Inferior parietal cortex (tissue), 1 donor: ENCODE measurements around the gene TMEM141.
"Not testable (repeated sequence)": the region's sequence is repeated elsewhere in the genome, so short reads cannot be mapped to it uniquely, and the experiment has no call there.

Experiments used
- DNase-seq: peaks from one replicate; pipeline ENCODE4 v3.0.0-alpha.2; 2016; ENCODE audit errors: extremely low spot score

The TMEM141 gene

DNA sequence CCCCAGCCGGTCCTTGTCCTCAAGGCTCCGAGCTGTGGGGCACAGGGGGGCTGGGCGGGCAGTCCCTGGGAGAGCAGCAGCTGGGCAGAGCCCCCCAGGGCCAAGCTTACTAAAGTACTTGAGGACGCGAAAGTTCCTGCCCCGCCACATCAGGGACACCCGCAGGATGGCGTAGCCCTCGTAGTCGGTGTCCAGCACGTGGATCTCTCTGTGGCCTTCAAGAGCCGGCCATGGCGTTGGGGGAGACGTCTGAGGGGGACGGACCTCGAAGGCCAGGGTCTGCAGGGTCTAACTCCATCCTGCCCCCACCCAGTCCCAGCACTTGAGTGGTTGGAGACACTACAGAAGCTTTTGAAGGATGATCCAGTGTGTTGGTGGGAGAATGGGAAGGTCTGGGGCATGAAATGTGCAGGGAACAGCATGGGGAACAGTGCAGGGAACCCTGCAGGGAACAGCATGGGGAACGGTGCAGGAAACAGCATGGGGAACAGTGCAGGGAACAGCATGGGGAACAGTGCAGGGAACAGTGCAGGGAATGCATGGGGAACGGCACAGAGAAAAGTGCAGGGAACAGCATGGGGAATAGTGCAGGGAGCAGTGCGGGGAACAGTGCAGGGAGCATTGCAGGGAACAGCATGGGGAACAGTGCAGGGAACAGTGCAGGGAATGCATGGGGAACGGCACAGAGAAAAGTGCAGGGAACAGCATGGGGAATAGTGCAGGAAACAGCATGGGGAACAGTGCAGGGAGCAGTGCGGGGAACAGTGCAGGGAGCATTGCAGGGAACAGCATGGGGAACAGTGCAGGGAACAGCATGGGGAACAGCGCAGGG lies 35.6 kb upstream of the TMEM141 start:
- not testable (repeated sequence) for DNase-seq

DNA sequence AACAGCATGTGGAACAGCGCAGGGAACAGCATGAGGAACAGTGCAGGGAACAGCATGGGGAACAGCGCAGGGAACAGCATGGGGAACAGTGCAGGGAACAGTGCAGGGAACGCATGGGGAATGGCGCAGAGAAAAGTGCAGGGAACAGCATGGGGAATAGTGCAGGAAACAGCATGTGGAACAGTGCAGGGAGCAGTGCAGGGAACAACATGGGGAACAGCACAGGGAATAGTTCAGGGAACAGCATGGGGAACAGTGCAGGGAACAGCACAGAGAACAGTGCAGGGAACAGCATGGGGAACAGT lies 35.1 kb upstream of the TMEM141 start:
- no peak for DNase-seq

DNA sequence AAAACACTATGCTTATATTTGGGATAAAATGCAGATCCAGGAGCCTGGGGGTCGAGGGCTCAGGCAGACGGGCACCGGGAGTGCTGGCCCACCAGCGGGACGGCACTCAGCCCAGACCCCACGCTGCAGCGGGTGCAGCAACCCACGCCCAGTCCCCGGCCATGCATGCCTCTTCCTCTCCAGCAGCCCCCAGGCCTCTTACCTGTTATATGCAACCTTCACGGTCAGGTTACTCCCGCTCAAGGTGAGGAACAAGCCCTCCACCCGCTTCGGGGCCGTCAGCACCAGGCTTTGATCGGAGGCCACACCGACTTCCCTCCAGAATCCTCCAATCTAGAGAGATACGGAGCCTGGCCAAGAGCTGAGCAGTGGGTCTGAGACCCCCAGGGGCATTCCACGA lies 34.3 kb upstream of the TMEM141 start:
- no peak for DNase-seq

DNA sequence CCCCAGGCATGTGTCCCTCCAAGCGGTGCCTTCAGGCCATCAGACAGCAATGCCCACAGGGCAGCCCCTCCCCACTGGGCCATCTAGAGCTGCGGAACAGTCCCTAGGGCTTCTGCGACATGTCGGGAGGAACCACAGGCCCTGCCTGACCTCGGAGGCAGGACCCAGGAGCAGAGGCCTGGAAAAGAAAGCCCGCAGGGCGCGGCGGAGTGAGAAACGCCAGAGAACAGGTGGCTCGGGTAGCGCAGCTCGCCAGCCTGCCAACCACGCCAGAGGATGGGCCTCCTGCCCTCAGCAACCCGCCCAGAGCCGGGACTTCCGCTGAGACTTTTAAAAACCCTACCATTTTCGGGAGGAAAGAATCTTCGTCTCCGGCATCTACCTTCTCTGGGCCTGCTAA lies 33.8 kb upstream of the TMEM141 start:
- no peak for DNase-seq

DNA sequence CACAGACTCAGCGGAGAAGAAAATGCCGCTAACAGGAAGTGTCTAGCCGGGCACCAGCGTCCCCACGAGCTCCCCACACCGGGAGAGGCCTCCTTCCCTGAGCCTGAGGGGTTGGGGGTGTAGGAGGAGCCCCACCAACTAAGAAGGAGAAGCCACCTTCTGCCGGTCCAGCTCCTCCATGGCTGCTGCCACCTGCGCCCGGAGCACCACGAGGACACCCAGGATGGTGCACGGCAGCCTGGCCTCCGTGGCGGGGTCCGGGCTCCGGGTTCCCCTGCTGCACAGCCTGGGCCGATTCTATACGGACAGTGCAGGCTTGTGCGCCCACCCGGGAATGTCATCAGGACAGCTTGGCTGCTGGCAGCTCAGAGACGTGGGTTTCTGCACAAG lies 33.4 kb upstream of the TMEM141 start:
- DNase-seq, result no peak

DNA sequence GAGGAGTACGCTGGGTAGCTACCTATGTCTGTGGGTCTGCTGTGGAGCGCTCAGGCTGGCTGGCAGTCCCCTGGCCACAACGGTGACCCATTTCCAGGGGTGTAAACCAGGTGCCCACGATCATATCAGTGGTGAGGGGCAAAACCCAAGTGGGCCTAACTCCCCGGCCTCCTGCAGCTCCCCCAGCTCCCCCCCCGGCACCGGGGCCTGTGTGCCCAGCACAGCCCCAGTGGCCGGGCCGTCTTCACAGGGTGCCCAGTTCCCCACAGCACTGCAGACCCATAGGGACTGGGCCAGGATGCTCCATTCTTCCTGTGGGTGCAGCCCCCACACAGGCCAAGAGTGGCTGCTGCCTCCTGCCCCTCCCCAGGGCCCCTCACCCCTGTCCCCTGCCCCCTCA lies 32.1 kb upstream of the TMEM141 start:
- no peak for DNase-seq

DNA sequence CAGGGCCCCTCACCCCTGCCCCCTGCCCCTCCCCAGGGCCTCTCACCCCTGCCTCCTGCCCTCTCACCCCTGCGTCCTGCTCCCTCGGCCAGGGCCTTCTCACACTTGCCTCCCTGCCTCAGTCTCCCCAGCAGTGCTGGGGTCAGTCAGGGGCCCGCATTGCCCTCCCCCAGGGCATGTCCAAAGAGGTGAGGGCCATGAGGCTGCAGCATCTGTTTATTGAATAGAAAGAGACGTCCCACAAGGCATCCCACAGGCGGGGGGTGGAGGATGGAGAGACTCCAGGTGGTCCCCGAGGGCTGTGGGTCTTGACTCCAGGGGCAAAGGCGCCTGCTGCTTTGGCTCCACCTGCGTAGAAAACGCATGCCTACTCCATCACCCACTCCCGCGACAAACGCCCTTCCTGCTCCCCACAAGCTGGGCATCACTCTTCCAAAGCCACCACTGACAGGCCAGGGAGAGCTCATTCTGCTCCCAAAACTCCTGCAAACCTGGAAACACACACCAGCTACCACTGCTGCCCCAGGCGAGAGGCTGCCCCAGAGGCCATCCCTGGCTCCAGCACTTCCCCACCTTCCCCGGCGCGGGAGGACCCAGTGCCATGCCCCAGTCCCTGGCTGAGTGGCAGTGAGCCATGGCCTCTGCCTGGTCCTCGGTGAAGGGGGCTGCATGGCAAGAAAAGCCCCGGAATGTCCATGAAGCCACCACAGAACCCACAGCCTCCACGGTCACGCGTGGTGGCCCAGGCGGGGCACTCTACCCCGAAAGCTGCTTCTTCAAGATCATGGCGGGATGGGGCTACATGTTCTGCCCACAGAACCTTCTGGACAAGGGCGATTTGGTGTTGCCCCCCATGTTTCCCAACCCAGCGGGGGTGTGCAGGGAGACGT lies 31.5 kb upstream of the TMEM141 start:
- DNase-seq, result no peak

DNA sequence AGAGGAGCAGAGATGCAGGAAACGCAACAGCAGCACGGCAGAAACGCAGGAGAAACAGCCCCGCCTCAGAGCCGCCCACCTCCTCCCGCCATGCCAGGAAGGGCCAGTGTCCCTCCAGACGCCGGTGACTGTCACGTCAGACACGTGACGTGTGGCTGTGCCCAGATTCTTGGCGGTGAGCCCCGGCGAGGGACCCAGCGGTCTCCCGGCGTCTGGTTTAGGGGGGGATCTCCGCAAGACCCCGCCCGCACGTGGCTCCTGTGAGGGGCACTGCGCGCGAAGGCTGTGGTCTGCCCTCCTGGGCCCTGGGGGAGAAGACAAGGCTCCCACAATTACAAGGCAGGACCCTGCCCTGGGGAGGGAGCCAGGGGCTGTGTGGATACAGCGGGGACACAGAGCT lies 30.7 kb upstream of the TMEM141 start:
- DNase-seq, result no peak

DNA sequence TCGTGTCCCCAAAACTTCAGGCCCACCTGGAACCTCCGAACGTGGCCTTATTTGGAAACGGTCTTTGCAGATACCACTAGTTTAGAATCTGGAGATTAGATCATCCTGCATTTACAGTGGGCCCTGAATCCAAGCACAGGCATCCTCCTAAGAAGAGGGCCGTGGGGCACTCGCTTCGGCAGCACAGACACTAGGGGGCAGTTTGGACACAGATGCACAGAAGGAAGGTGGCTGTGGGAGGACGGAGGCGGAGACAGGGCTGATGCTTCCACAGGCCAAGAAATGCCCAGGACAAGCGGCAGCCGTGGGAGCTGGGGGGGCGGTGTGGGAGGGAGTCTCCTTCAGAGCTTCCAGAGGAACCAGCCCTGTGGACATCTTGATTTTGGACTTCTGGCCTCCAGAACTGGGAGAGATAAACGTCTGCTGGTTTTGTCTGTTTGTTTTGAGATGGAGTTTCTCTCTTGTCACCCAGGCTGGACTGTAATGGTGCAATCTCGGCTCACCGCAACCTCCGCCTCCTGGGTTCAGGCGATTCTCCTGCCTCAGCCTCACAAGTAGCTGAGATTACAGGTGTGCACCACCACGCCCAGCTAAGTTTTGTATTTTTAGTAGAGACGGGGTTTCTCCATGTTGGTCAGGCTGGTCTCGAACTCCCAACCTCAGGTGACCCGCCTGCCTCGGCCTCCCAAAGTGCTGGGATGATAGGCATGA lies 30.2 kb upstream of the TMEM141 start:
- peak; percentile 55 for DNase-seq

DNA sequence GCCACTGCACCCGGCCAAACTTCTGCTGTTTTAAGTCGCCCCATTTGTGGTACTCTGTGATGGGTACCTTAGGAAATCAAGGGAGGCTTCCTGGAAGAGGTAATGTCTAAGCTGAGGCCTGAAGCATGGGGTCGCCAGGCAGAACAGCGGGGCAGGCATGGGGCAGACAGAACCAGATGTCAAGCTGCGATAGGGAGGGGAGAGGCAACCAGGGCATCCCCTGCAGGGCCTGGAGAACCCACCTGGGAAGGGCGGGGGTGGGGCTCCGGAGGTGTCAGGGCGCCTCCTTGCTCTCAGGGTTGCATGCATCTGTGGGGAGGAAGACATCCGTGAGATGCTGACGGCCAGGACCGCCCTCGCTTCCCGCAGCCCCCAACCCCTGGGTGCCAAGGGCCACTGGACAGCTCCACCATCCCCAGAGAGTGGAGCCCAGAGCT lies 29.6 kb upstream of the TMEM141 start:
- DNase-seq, result no peak

DNA sequence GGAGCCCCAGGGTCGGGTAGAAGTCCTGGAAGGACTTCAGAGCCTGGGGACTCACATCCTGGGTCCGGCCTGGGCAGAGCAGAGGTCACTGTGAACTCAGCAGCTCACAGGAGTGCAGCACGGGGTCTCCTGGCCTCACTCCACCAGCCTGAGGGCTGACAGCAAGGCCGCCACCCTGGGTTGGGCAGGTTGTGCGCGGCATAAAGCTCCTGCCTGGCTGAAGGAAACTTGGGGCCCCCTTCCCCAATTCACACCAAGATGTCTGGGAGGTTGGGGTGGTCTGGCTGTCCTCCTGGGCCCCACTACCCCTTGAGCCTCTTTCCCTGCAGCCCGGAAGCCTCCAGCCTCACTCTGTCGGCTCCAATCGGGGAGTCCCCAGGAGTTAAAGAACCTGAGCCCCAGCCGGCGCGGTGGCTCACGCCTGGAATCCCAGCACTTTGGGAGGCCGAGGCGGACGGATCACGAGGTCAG lies 28.9 kb upstream of the TMEM141 start:
- DNase-seq, result no peak

DNA sequence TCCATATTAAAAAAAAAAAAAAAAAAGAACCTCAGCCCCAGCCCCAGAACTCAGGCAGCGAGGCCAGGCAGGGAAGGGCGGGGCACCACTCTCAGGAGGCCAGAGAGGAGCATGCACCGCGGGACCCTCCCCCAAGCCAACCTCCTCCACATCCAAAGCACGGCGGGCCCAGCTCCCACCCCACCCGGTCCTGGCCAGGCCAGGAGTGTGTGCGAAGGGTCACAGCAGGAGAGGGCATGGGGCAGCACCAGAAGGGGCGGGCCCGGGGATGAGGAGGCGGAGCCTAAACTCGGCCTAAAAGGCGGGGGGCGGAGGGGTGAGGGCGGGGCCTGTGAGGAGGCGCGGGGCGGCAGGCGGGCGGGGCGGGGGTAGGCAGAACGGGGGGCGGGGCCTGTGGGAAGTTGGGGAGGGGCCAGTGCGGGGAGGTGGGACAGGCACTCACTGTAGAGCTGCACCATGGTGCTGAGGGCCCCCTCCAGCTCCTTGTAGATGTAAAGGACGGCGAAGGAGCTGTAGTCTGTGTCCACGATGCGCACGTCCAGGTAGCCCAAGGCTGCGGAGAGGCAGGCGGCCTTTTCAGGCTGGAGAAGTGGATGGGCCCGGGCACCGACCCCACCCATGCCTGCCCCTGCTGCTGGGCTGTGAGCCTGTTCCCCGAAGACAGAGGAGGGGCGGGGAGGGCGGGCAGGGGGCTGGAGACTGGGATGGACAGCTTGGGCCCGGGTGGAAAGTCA lies 28.1 kb upstream of the TMEM141 start:
- no peak for DNase-seq

DNA sequence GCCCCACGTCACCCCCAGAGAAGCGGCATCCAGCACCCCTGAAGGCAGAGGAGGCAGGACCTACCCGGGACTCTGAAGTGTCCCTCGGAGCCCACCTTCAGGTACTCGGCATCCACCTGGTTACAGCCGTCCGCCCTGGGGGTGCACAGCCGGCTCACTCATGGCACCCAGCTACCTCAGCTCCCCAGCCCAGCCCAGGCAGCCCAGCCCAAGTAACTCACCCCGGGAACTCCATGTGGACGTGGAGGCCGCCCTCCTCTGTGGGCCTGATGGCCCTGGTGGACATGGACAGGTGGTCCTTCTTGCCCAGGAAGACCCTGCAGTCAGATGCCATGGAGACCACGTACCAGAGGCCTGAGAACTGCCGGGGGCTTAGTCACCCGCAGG lies 27.5 kb upstream of the TMEM141 start:
- no peak for DNase-seq

DNA sequence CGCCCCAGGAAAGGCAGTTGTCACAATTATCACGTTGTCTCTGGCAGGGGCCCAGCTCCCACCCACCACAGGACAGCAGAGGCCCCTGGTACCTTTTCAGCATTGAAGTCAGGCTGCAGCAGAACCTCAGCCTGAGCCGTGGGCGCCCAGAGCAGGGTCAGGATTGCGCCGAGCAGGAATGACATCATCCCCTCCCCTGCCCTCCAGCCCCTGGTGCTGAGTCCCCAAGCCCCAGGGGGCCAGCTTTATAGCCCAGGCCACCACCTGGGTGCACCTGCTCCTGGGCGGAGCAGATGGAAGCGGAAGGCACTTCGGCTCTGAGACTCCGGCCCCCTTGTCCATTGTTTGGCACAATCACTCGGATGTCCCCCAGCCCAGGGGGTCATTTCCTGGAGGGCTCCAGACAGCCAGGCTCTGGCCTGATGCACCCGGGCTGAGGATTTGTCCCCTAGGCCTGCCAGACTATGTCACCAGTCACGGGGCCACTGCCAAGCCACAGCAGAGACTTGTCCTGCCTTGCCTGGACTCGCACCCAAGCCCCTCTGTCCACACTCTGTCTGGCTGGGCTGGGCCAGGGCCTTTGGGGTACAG lies 26.7 kb upstream of the TMEM141 start, which contains the start of gene LCN15:
Gene LCN15 (minus strand): TSS at position 218 of the 591 bp plus-strand sequence. CDS start 30 bp downstream, at position 188.
- DNase-seq, result no peak

DNA sequence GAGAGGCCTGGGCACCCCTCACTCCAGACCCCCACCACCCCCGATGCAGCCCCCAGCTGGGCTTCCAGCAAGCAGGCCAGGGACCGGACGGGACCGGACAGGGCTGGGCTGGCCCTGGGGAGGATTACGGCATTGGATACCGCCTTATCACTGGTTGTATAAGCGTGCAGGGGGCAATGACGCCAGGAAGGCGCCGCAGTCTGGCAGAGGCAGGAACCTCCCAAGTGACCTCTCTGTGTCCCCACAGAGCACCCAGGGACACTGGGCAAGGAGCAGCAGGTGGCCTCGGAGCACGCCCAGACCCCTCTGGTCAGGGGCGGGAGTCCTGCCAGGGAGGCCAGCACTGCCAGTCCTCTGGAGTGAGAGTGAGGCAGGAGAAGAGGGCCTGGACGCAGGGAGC lies 26.1 kb upstream of the TMEM141 start:
- DNase-seq, result no peak

DNA sequence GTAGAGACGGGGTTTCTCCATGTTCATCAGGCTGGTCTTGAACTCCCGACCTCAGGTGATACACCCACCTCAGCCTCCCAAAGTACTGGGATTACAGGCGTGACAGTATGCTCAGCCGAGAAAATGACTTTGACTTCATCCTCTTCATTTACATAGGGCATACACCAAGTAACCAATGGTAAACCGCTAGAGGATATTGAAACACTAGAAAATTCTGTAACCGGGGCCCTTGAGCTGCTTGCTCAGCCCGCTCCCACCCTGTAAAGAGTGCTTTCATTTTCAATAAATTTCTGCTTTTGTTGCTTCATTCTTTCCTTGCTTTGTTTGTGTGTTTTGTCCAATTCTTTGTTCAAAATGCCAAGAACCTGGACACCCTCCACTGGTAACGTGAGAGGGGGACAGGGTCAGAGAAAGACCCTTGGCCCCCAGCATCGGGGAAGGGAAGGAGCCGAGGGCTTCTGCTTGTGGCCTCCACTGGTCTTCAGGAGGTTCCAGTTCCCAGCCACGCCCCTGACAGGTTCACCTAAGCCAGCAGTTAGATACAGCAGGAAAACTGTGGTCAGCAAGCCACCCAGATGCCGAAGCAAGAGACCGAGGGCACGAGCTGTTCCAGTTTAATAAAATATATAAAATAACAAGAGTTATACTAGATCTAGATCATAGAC lies 25.3 kb upstream of the TMEM141 start:
- not testable (repeated sequence) for DNase-seq

DNA sequence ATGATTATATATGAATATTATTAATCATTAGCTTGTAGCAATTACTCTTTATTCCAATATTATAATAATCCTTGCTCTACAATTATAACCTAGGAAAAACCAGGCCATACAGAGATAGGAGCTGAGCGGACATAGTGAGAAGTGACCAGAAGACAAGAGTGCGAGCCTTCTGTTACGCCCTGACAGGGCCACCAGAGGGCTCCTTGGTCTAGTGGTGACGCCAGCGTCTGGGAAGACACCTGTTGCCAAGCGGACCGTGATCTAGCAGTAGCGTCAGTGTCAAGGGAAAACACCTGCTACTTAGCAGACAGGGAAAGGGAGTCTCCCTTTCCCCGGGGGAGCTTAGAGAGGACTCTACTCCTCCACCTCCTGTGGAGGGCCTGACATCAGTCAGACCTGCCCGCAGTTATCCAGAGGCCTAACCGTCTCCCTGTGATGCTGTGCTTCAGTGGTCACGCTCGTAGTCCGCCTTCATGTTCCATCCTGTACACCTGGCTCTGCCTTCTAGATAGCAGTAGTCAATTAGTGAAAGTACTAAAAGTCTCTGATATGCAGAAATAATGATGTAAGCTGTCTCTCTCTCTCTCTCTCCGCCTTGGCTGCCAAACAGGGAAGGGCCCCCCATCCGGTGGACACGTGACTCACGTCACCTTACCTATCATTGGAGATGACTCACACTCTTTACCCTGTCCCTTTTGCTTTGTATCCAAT lies 24.6 kb upstream of the TMEM141 start:
- DNase-seq, result peak; percentile 44

DNA sequence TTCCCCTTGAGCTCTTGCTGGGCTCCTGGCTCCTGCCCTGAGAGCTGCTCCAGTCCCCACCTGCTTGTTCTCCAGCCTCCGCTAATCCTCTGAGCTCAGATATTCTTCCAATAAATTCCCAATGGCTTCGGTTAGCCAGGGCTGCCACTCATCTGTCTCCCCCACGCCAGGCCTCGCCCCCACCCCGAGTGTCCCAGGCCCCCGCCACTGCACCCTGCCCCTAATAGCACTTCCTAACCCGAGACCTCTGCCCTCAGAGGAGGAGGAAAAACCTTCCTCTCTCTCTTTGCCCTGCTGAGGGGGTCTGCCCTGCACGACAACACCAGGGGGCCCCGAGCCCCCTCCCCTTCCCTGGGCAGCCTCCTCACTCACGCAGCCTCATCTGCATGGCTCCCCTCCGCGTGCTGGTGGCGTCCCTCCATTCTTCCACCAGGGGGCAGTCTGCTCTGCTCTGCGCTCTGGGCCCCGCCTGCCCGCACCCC lies 21.4 kb upstream of the TMEM141 start:
- DNase-seq, result no peak

DNA sequence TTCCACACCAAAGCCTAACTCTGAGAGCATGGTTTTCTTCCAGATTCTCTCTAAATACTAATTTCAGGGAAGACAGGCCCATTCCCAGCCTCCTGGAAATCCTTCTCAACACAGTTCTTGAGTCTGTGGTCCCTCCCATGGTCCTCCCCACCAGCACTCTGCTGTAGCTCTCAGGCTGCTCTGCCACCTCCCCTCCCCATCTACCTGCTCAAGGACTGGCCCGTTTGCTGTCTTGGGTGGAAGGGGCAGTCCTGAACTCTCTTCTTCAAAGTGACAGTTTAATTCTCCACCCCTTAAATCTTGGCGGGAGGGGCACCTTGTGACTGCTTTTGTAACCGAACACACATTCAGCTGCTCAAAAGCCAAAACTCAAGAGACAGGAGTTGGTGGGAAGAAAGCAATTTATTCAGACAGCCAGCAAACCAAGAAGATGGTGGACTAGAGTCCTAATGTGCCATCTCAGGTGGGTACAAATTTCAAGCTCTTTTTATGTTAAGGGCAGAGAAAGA lies 19.2 kb upstream of the TMEM141 start:
- DNase-seq, result no peak
